OCI-LY1 (cell line): Measurements from ENCODE around the gene RBM34.

ENCODE experiments used
- H2AFZ ChIP-seq: fragments of 200-600 bp; sonication (generic), shearing (Covaris generic); 2 replicates; pipeline ENCODE4 v1.6.0; 2014; ENCODE audit warnings: antibody characterized with exemption, mild to moderate bottlenecking, low read length
- H3F3A ChIP-seq: fragments of 200-600 bp; sonication (generic), shearing (Covaris generic); 2 replicates; pipeline ENCODE4 v1.6.0; 2014; ENCODE audit warnings: mild to moderate bottlenecking, antibody characterized with exemption, low read length, moderate library complexity; ENCODE audit not compliant: insufficient read depth
- H3K27ac ChIP-seq: fragments of 200-600 bp; sonication (generic); 2 replicates; pipeline ENCODE4 v1.5.1; 2014; ENCODE audit warnings: low read length, mixed run types, mild to moderate bottlenecking, low read depth; ENCODE audit not compliant: poor library complexity, severe bottlenecking
- H3K27me3 ChIP-seq: fragments of 200-600 bp; sonication (generic); 2 replicates; pipeline ENCODE4 v1.6.0; 2014; ENCODE audit warnings: antibody characterized with exemption, mild to moderate bottlenecking, low read length, moderate library complexity; ENCODE audit not compliant: insufficient read depth
- H3K36me3 ChIP-seq: fragments of 200-600 bp; sonication (generic); 2 replicates; pipeline ENCODE4 v1.6.1; 2014; ENCODE audit warnings: mild to moderate bottlenecking, antibody characterized with exemption, low read length, moderate library complexity, mixed read lengths; ENCODE audit not compliant: insufficient read depth
- H3K4me1 ChIP-seq: fragments of 200-600 bp; sonication (generic); 2 replicates; pipeline ENCODE4 v1.5.1; 2014; ENCODE audit warnings: mild to moderate bottlenecking, low read length, moderate library complexity; ENCODE audit not compliant: insufficient read depth, severe bottlenecking
- H3K4me2 ChIP-seq: fragments of 200-600 bp; sonication (generic), shearing (Covaris generic); 2 replicates; pipeline ENCODE4 v1.6.1; 2014; ENCODE audit warnings: low read length
- H3K4me3 ChIP-seq: fragments of 200-600 bp; sonication (generic); 2 replicates; pipeline ENCODE4 v1.5.1; 2014; ENCODE audit warnings: low read length, low read depth, mild to moderate bottlenecking, mixed read lengths; ENCODE audit not compliant: poor library complexity, severe bottlenecking
- H3K79me2 ChIP-seq: fragments of 200-600 bp; shearing (Covaris generic); 2 replicates; pipeline ENCODE4 v1.6.1; 2016; ENCODE audit warnings: mixed run types, low read length, mixed read lengths; ENCODE audit not compliant: insufficient read depth
- H3K9ac ChIP-seq: fragments of 200-600 bp; sonication (generic), shearing (Covaris generic); 2 replicates; pipeline ENCODE4 v1.6.1; 2014; ENCODE audit warnings: mild to moderate bottlenecking, low read length, mixed read lengths
- H3K9me2 ChIP-seq: fragments of 200-600 bp; sonication (generic), shearing (Covaris generic); 2 replicates; pipeline ENCODE4 v1.6.1; 2014; ENCODE audit warnings: low read depth, mild to moderate bottlenecking, low read length, mixed read lengths
- H3K9me3 ChIP-seq: fragments of 200-600 bp; shearing (Covaris generic); 2 replicates; pipeline ENCODE4 v1.6.1; 2014; ENCODE audit warnings: low read length, mixed read lengths
- H4K20me1 ChIP-seq: fragments of 200-600 bp; sonication (generic), shearing (Covaris generic); 2 replicates; pipeline ENCODE4 v1.6.0; 2016; ENCODE audit warnings: mild to moderate bottlenecking, low read length; ENCODE audit not compliant: insufficient read depth
- EZH2 ChIP-seq: fragments of 200-600 bp; sonication (generic), shearing (Covaris generic); IDR thresholded peaks from 2 replicates; pipeline ENCODE4 v1.8.0; 2017; ENCODE audit warnings: borderline replicate concordance, mixed run types, mild to moderate bottlenecking, antibody characterized with exemption, low read length, moderate library complexity, mixed read lengths
- TF ChIP-seq, protein P1 (sequence below): fragments of 200-600 bp; sonication (generic), shearing (Covaris generic); IDR thresholded peaks from 2 replicates; pipeline ENCODE4 v1.5.1; 2017; ENCODE audit warnings: mild to moderate bottlenecking, antibody characterized with exemption, low read length, moderate library complexity, mixed read lengths

Gene RBM34, protein sequence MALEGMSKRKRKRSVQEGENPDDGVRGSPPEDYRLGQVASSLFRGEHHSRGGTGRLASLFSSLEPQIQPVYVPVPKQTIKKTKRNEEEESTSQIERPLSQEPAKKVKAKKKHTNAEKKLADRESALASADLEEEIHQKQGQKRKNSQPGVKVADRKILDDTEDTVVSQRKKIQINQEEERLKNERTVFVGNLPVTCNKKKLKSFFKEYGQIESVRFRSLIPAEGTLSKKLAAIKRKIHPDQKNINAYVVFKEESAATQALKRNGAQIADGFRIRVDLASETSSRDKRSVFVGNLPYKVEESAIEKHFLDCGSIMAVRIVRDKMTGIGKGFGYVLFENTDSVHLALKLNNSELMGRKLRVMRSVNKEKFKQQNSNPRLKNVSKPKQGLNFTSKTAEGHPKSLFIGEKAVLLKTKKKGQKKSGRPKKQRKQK

DNA sequence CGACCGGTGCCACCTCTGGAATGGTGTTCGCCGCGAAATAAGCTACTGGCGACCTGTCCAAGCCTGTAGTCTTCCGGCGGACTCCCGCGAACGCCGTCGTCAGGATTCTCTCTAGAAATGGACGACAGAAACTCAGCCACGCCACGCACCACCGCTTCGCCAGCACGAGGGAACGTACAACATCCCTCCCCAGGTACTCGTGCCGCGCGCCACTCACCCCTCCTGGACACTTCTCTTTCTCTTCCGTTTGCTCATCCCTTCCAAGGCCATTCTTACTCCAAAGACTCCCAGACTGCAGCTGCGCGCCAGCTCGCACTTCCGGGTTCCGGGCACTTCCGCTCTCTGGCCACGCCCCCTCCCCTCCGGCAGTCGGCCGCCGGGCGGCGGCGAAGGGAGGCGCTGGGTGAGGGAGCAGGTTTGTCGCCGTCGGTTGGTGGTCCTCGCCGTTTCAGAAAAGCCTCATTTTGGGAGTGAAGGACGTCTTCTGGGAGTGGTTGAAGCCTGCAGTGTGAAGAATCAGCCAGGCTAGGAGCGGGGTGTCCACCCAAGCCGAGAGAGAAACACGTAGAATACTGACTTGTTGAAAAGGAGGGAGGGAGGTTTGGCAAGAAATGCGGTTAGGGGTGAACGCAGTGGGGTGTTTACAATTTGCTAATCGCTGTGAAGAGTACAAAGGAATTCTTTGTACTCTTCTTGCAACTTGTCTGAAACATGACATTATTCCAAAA lies at the start of gene RBM34:
Gene RBM34 (minus strand): TSS at position 294 of the 728 bp plus-strand sequence. CDS start 24 bp downstream, at position 270.
- Histone ChIP-seq H3K9me2 (no peaks in the 10 kb centered on the region), H2AFZ (peak within 1 kb of the TSS; percentile 66; the same call in 1 of the 2 replicates), H3K4me2 (peak within 1 kb of the TSS; percentile 85), H4K20me1 (no peaks in the 10 kb centered on the region), H3K79me2 (peaks cover 9% of the 10 kb centered on the region), H3K27me3 (no peaks in the 10 kb centered on the region), H3K36me3 (peaks cover 41% of the 10 kb centered on the region), H3K4me3 (peak within 1 kb of the TSS; percentile 94), H3K4me1 (peaks cover 29% of the 10 kb centered on the region), H3F3A (no peaks in the 10 kb centered on the region), H3K9ac (peak within 1 kb of the TSS; percentile 93), H3K9me3 (no peaks in the 10 kb centered on the region), H3K27ac (peak within 1 kb of the TSS; percentile 68)
- no peak for TF ChIP-seq EZH2
- TF ChIP-seq, protein P1, sequence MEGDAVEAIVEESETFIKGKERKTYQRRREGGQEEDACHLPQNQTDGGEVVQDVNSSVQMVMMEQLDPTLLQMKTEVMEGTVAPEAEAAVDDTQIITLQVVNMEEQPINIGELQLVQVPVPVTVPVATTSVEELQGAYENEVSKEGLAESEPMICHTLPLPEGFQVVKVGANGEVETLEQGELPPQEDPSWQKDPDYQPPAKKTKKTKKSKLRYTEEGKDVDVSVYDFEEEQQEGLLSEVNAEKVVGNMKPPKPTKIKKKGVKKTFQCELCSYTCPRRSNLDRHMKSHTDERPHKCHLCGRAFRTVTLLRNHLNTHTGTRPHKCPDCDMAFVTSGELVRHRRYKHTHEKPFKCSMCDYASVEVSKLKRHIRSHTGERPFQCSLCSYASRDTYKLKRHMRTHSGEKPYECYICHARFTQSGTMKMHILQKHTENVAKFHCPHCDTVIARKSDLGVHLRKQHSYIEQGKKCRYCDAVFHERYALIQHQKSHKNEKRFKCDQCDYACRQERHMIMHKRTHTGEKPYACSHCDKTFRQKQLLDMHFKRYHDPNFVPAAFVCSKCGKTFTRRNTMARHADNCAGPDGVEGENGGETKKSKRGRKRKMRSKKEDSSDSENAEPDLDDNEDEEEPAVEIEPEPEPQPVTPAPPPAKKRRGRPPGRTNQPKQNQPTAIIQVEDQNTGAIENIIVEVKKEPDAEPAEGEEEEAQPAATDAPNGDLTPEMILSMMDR: no peak

DNA sequence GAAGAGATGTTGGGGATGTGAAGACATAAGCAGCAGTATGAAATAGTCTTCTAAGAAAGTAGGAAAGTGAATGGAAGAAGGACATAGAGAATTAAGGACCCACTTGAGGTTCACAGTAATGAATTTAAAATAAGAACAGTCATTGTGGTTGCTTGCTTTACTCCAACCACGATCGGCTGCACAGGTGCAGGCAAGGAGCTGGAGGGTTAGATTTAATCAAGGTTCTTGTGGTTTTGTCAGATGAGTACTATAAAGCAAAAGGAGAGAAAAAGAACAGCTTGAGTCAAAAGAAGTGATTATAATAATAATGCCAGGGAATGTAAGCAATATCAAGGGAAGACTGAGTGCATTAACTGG lies 46.1 kb upstream of the RBM34 start:
- no peak overlapping the region for H3K27ac ChIP-seq

DNA sequence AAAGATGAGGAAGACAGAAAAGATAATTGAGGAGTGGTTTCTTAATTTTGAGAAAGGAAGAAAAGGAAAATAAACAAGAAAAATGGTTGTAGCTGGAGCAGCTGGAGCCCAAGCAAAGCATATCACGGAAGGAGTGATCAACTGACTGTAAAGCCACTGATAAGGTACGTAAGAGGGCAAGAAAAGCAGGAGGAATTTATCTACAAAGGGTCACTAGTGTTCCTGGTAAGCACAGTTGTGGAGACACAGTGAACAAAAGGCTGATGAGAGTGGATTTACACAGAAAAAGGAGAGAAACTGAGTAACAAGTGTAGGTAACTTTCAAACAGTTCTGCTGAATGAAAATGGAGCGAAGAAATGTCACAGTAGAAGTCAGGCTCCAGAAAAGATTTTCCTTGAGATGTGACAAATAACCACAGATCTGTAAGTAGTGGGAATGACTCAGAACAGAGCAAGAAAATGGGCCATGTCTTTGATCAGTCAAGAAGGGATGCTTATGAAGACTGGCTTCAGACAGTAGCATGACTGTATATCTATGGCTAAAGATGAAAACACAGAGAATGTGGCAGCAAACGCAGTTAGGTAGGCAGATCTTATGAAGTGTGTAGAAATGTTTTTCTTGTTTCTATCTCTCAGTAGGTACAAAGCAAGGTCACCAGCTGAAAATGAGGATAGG lies 45.6 kb upstream of the RBM34 start:
- peaks cover 57% of the 10 kb centered on the region for H3K36me3 ChIP-seq
- H3K27ac ChIP-seq: no peak overlapping the region
- no peaks in the 10 kb centered on the region for H4K20me1 ChIP-seq
- H3K9ac ChIP-seq: no peak overlapping the region
- no peaks in the 10 kb centered on the region for H3K27me3 ChIP-seq
- H3K9me2 ChIP-seq: no peaks in the 10 kb centered on the region
- H3F3A ChIP-seq: no peaks in the 10 kb centered on the region
- H3K4me3 ChIP-seq: no peak overlapping the region
- H3K9me3 ChIP-seq: no peaks in the 10 kb centered on the region
- H2AFZ ChIP-seq: no peak overlapping the region
- H3K4me1 ChIP-seq: no peaks in the 10 kb centered on the region
- TF ChIP-seq, protein P1: no peak
- TF ChIP-seq EZH2: no peak
- no peak overlapping the region for H3K4me2 ChIP-seq
- no peaks in the 10 kb centered on the region for H3K79me2 ChIP-seq

More for the DNA sequence above, 46.1 kb upstream of the RBM34 start:
- H4K20me1 ChIP-seq: no peaks in the 10 kb centered on the region
- H3K4me3 ChIP-seq: no peak overlapping the region
- H3F3A ChIP-seq: no peaks in the 10 kb centered on the region
- H3K9ac ChIP-seq: no peak overlapping the region
- no peaks in the 10 kb centered on the region for H3K9me3 ChIP-seq
- H3K79me2 ChIP-seq: no peaks in the 10 kb centered on the region
- H3K4me1 ChIP-seq: no peaks in the 10 kb centered on the region
- TF ChIP-seq EZH2: no peak
- no peak overlapping the region for H3K4me2 ChIP-seq
- peaks cover 62% of the 10 kb centered on the region for H3K36me3 ChIP-seq
- no peaks in the 10 kb centered on the region for H3K9me2 ChIP-seq
- H2AFZ ChIP-seq: no peak overlapping the region
- no peaks in the 10 kb centered on the region for H3K27me3 ChIP-seq
